Esophagus squamous epithelium (tissue), 5 donors: ENCODE results near the gene SMIM8. TPM values are rescaled to one million over a fixed set of nuclear protein-coding genes. Genes with fewer than 3 reads are reported as not detected.

Experiments used
- DNase-seq: peaks from one replicate; lab custom pipeline; 2025; lab: John Stamatoyannopoulos, UW
- H3K27ac ChIP-seq, 4 donors: fragments of 200-600 bp; sonication (generic); one replicate each; pipeline ENCODE4 v1.5.1; 2016 to 2019; ENCODE audit warnings: mild to moderate bottlenecking in 1 of 4
- H3K27me3 ChIP-seq, 4 donors: fragments of 200-600 bp; sonication (generic); 1 replicate in 3 of 4; 2 replicates in 1 of 4; pipeline versions ENCODE4 v1.5.1 to v1.6.0; 2017 to 2021; ENCODE audit warnings: antibody characterized with exemption in 1 of 4
- H3K36me3 ChIP-seq, 3 donors: fragments of 200-600 bp; sonication (generic); one replicate each; pipeline ENCODE4 v1.5.1; 2016 to 2019
- H3K4me1 ChIP-seq, 3 donors: fragments of 200-600 bp; sonication (generic); one replicate each; pipeline ENCODE4 v1.5.1; 2017 to 2019
- H3K4me3 ChIP-seq, 4 donors: fragments of 200-600 bp; sonication (generic); 1 replicate in 3 of 4; 2 replicates in 1 of 4; pipeline ENCODE4 v1.5.1; 2016 to 2019; ENCODE audit warnings: mild to moderate bottlenecking in 2 of 4, moderate library complexity in 1 of 4
- H3K9me3 ChIP-seq, 3 donors: fragments of 200-600 bp; sonication (generic); one replicate each; pipeline ENCODE4 v1.5.1; 2016 to 2019
- POLR2A ChIP-seq, 4 donors: fragments of 450-650 bp; IDR thresholded peaks; one replicate each; pipeline ENCODE4 v1.6.1; 2017; ENCODE audit warnings: antibody characterized with exemption in 4 of 4, mild to moderate bottlenecking in 4 of 4, moderate library complexity in 3 of 4
- WGBS, 2 donors: methylation state at CpG; one replicate each; pipeline ENCODE4 v1.1.5; 2018; 5-methylcytosine and 5-hydroxymethylcytosine counted together
- intact Hi-C: fragments of 100-400 bp; cut with DNase I; formaldehyde crosslinking; loops from one replicate; pipeline ENCODE4 v1.15.0; 2022
- total RNA-seq, 4 donors: library from RNA; depleted of rRNA; stranded (reverse); fragments of >200 nt; gene quantifications; one replicate each; pipeline ENCODE4 v1.1.0, GENCODE V29; 2016
- TF ChIP-seq, protein P1 (sequence below), 6 experiments: fragments of 450-650 bp in 4 of 6; fragments of 200-600 bp in 2 of 6; sonication (generic) in 2 of 6; IDR thresholded peaks; one replicate each; pipeline ENCODE4 v1.5.1; 2016 to 2019; ENCODE audit warnings: antibody characterized with exemption in 6 of 6, mild to moderate bottlenecking in 4 of 6, moderate library complexity in 4 of 6
- donor health status: DM: yes; HTN: yes; CAD: no.

The SMIM8 gene
- total RNA-seq, 4 donors from 2014 or later: 2.3 to 6.3 (median 4.5) TPM

DNA sequence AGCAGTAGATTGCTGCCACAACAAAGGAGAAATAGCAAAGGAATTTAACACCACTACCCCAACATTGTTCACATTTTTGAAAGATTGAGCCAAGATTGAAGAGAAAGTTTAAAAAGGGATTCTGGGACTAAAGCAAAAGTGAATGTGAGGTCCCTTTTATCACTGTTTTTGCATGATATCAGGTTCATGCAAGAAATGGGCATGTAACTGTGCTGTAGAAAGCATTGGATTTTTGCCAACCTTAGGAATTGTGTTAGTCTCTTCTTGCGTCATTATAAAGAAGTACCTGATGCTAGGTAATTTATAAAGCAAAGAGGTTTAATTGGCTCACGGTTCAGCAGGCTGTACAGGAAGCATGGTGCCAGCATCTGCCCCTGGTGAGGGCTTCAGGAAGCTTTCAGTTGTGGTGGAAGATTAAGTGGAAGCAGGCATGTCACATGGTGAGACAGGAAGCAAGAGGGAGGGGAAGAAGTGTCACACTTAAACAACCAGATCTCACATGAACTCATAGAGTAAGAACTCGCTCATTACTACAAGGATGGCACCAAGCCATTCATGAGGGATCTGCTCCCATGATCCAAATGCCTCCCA, 11.3 kb downstream of the SMIM8 start:
- intact Hi-C loops: no loop called here
- Histone ChIP-seq H3K27ac (no peak overlapping the region), H3K27me3 (no peaks in the 10 kb centered on the region), H3K4me1 (peaks cover 0 to 8% (median 0%) of the 10 kb centered on the region in 3 donors), H3K36me3 (no peaks in the 10 kb centered on the region), H3K9me3 (no peaks in the 10 kb centered on the region), H3K4me3 (no peak overlapping the region)
- no peak for TF ChIP-seq POLR2A (IDR thresholded peaks at IDR 0.05)
- TF ChIP-seq, protein P1, sequence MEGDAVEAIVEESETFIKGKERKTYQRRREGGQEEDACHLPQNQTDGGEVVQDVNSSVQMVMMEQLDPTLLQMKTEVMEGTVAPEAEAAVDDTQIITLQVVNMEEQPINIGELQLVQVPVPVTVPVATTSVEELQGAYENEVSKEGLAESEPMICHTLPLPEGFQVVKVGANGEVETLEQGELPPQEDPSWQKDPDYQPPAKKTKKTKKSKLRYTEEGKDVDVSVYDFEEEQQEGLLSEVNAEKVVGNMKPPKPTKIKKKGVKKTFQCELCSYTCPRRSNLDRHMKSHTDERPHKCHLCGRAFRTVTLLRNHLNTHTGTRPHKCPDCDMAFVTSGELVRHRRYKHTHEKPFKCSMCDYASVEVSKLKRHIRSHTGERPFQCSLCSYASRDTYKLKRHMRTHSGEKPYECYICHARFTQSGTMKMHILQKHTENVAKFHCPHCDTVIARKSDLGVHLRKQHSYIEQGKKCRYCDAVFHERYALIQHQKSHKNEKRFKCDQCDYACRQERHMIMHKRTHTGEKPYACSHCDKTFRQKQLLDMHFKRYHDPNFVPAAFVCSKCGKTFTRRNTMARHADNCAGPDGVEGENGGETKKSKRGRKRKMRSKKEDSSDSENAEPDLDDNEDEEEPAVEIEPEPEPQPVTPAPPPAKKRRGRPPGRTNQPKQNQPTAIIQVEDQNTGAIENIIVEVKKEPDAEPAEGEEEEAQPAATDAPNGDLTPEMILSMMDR (IDR thresholded peaks at IDR 0.05): no peak
- DNase-seq: no peak
- 47 to 59% methylated on average over 3 of the region's 3 CpGs for WGBS, 2 donors

DNA sequence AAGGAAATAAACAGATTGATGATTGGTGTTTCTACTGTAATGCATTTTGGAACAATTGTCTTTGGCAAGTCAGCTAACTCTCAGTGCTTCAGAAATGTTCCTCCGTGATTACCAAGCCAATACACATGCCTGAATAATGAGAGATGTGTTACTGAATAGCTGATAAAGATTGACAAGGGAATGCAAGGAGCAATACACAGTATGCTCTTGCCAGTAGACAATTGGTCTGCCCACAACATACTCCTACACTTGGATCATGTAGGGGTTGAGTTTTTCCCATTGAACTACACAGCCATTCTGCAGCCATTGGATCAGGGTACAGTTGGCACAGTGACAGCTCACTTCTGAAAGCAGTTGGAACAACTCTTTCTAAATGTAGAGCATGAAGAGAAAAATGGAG, 12.3 kb downstream of the SMIM8 start:
- Histone ChIP-seq H3K4me1 (peaks cover 0 to 8% (median 0%) of the 10 kb centered on the region in 3 donors), H3K27ac (no peak overlapping the region), H3K36me3 (no peaks in the 10 kb centered on the region), H3K27me3 (no peaks in the 10 kb centered on the region), H3K4me3 (no peak overlapping the region), H3K9me3 (no peaks in the 10 kb centered on the region)
- DNase-seq: no peak
- WGBS, 2 donors: 55 to 100% methylated on average over 1 of the region's 1 CpG
- intact Hi-C loops: no loop called here
- no peak for TF ChIP-seq POLR2A (IDR thresholded peaks at IDR 0.05)
- TF ChIP-seq, protein P1 (IDR thresholded peaks at IDR 0.05): no peak

DNA sequence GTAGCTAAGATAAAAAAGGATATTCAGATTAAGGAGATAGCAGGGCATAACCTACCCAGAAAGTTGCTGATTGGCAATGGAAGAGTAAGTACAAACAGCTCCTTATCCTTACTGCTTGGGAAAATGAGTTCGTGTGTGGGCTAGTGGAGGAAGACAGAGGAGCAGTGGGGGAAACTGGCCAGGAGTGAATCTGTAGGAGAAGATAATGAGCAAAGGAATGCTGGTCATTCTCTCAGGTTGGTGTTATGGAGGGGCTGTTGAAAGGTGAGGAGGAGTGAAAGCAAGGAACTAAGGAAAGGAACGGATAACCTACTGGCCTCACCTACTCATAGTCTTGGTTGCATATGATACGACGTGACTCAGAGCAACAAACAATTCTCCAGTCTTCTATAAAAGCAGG, 14.0 kb downstream of the SMIM8 start:
- Histone ChIP-seq H3K36me3 (no peaks in the 10 kb centered on the region), H3K4me3 (no peak overlapping the region), H3K27ac (no peak overlapping the region), H3K4me1 (peaks cover 0 to 8% (median 0%) of the 10 kb centered on the region in 3 donors), H3K9me3 (no peaks in the 10 kb centered on the region), H3K27me3 (no peaks in the 10 kb centered on the region)
- DNase-seq: no peak
- TF ChIP-seq, protein P1 (IDR thresholded peaks at IDR 0.05): no peak
- intact Hi-C loops: no loop called here
- WGBS, 2 donors: 86 to 89% methylated on average over 4 of the region's 4 CpGs

DNA sequence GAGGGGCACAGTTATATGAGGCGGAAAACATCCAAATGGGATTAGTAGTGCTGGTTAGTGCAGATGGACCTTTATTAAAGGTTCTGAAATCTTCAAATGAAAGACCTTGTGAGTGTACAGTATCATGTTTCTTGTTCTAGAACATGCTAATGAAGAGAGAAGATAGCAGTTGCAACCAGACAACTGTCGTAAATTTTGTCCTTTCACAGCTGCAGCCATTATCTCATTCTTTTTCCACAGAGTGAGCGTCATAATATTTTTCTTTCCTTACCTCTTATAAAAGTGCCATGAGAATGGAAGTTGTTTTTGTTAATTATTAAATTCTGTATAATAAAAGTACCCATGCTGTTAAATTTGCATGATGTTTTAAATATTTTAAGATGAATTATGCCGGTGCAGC, 17.8 kb downstream of the SMIM8 start:
- whole genome bisulfite sequencing, 2 donors: 94 to 95% methylated on average over 4 of the region's 4 CpGs
- H3K4me3 ChIP-seq: no peak overlapping the region
- no peak overlapping the region for H3K27ac ChIP-seq
- no peaks in the 10 kb centered on the region for H3K4me1 ChIP-seq
- H3K9me3 ChIP-seq: no peaks in the 10 kb centered on the region
- no peak for DNase-seq
- TF ChIP-seq, protein P1 (IDR thresholded peaks at IDR 0.05): no peak
- TF ChIP-seq POLR2A (IDR thresholded peaks at IDR 0.05): no peak
- H3K36me3 ChIP-seq: no peaks in the 10 kb centered on the region
- intact Hi-C loops: no loop called here
- no peaks in the 10 kb centered on the region for H3K27me3 ChIP-seq

DNA sequence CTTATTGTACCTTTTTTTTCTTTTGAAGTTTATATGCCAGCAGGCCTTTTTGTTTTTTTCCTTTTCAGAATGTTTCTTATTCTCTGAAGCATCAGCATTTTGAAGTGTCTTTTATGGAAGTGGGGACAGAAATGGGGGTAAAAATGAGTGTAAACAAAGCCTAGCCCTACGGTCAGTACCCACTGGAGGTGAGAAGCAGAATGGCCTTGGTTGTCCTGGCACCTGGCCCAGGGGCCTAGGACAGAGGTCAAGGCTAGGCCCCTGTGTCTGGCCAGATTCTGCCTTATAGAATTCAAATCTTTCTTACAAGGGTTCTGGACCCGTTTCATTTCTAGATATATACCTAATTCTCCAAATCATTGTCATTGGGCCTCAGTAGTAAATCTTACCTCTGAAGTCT, 18.8 kb downstream of the SMIM8 start:
- 82 to 87% methylated on average over 2 of the region's 2 CpGs for WGBS, 2 donors
- TF ChIP-seq POLR2A (IDR thresholded peaks at IDR 0.05): no peak
- TF ChIP-seq, protein P1 (IDR thresholded peaks at IDR 0.05): no peak
- intact Hi-C loops: no loop called here
- Histone ChIP-seq H3K27me3 (no peaks in the 10 kb centered on the region), H3K4me1 (no peaks in the 10 kb centered on the region), H3K9me3 (no peaks in the 10 kb centered on the region), H3K27ac (no peak overlapping the region), H3K36me3 (no peaks in the 10 kb centered on the region), H3K4me3 (no peak overlapping the region)
- DNase-seq: no peak
